ENCODE results near the gene GMNN.
"Not testable (repeated sequence)": the region's sequence is repeated elsewhere in the genome, so short reads cannot be mapped to it uniquely, and the experiment has no call there.

GMNN gene

DNA sequence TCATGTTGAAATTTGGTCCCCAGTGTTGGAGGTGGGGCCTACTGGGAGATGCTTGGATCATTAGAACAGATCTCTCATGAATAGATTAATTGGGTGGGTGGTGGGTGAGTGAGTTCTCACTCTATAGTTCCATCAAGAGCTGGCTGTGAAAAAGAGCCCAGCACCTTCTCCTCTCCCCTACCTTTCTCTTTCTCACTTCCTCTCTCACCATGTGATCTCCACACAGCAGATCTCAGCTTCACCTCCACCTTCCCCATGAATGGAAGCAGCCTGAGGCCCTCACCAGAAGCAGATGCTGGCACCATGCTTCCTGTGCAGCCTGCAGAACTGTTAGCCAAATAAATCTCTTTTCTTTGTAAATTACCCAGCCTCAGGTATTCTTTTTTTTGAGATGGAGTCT lies 12.9 kb upstream of the GMNN start:
- DNase-seq (ENCODE audit: low spot score), result no peak

DNA sequence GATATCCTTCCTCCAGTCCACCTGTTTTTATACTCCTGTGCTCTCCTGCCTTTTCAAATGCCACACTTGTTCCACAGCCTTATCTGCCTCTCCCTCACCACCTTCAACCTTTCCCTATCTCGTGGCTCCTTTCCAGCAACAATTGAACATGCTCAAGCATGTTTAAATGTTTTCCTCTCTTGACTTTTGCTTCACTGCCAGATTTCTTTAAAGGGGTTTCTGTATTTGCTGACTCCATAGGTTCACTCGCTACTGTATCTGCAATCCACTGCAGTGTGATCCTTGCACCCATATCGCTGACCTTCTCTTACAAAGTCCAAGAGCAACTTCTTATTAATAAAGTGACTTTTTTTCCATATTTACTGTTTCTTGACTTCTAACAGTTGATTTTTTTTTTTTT lies 11.2 kb upstream of the GMNN start:
- DNase-seq (ENCODE audit: low spot score), result no peak

DNA sequence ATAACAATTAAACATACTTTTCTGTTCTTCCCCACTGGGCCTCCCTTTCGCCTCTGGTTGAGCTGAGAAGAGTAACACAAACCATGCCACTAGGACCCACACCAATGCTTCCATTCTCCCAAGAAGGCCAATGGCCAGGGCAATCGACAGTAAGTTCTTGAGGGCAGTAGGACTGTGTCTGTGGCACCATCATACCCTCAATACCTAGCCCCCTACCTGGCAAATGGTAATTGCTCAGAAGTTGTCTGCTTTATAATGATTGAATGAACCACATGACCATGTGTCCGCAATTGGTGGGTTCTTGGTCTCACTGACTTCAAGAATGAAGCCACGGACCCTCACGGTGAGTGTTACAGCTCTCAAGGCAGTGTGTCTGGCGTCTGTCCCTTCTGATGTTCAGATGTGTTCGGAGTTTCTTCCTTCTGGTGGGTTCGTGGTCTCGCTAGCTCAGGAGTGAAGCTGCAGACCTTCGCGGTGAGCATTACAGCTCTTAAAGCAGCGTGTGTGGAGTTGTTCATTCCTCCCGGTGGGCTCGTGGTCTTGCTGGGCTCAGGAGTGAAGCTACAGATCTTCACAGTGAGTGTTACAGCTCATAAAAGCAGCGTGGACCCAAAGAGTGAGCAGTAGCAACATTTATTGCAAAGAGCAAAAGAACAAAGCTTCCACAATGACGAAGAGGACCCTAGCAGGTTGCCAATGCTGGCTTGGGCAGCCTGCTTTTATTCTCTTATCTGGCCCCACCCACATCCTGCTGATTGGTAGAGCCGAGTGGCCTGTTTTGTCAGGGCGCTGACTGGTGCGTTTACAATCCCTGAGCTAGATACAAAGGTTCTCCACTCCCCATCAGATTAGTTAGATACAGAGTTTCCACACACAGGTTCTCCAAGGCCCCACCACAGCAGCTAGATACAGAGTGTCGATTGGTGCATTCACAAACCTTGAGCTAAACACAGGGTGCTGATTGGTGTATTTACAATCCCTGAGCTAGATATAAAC lies 9.6 kb upstream of the GMNN start:
- not testable (repeated sequence) for DNase-seq (ENCODE audit: low spot score)

DNA sequence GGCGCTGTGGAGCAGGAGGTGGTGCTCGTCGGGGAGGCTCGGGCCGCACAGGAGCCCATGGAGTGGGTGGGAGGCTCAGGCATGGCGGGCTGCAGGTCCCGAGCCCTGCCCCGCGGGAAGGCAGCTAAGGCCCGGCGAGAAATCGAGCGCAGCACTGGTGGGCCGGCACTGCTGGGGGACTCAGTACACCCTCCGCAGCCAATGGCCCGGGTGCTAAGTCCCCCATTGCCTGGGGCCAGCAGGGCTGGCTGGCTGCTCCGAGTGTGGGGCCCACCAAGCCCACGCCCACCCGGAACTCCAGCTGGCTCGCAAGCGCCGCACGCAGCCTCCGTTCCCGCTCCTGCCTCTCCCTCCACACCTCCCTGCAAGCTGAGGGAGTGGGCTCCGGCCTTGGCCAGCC lies 8.8 kb upstream of the GMNN start:
- DNase-seq (ENCODE audit: low spot score), result not testable (repeated sequence)

DNA sequence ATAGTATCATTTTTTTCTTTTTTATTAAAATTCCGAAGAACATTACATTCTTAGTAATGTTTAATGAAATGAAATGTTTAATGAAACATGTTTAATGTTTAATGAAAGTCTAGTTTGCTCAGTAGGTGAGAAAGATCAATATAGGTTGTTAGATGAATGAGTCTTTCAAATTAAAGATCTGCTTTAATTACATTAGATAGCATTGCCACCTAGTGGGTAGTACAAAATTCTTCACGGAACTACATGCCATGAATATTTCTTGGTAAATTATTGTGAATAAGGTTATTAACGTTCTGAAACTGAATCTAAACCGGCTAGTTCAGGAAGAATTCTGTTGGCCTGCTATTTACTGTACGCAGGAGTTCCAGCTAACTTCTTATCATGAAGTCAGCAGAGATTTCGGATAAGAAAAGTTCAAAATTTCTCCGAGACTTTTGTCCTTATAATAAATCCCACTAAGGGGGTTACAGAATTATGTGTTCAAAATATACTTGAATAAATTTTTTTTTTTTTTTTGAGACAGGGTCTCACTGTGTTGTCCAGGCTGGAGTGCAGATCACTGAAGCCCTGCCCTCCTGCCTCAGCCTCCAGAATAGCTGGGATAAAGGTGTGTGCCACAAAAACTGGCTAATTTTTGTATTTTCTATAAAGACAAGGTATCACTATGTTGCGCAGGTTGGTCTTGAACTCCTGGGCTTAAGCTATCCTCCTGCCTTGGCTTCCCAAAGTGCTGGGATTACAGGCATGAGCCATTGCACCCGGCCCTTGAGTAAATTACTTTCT lies 7.9 kb upstream of the GMNN start:
- no peak for DNase-seq (ENCODE audit: low spot score)

DNA sequence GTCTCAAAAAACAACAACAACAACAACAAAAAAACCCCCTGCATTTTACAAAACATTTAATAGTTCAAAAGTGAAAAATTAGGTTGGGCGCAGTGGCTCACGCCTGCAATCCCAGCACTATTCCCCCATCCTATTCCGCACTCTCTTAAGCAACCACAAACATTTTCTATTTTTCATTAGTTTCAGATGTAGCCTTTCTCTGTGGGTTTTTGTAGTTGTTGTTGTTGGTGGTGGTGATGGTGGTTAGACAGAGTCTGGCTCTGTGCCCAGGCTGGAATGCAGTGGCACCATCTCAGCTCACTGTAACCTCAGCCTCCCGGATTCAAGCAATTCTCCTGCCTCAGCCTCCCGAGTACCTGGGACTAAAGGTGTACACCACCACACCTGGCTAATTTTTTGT lies 6.4 kb upstream of the GMNN start:
- DNase-seq (ENCODE audit: low spot score), result no peak

DNA sequence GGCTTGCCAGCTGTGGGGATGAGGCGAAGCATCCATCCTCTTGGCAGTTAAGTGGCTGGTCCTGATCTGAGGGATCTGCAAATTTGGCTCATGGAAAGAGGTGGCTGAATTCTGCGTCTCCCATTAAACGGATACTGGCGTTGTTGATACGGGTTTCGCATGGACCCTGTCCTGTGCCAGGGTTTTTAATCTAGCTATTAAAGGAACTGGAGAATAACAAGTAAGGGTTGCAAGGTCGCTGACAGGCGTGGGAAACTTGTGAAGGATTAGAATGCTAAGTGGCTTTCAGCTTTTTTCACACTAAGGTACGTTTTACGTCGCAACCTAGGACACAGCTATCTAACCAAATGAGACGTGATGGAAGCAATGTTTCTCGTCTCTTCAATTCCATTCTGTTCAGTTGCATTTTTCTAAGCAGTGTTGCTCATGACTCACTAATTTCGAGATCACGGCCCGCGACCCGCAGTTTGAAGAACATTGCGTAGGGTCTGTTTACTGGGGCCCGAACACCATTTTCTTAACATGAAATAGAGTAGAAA lies 852 bp downstream of the GMNN start:
- no peak for DNase-seq (ENCODE audit: low spot score)

DNA sequence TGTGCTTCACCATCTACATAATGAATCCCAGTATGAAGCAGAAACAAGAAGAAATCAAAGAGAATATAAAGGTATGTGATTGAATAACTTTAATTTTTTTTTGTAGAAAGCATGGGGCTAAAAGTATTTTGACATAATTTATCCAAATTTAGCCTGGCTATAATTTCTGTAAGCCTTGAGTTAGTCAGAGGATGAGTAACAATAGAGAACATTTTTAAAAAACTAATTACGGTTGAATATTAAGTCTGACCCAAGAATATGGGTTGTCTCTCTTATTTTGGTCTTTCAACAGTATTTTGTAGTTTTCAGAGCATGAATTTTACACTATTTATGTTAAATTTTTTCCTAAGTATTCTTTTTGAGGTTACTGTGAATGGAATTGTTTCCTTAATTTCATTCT lies 2.5 kb downstream of the GMNN start:
- no peak for DNase-seq (ENCODE audit: low spot score)

DNA sequence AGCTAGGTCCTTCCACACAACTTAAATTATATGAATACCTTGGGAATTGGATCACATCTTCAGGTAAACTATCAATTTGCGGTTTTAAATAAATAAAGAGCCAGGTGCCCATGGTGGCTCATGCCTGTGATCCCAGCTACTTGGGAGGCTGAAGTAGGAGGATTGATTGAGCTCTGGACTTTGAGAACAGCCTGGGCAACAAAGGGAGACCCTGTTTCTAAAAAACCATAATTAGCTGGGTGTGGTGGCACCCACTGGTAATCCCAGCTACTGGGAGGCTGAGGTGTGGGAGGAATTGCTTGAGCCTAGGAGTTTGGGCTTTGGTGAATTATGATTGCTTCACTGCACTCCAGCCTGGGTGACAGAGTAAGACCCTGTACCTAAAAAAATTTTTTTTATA lies 3.4 kb downstream of the GMNN start:
- no peak for DNase-seq (ENCODE audit: low spot score)

DNA sequence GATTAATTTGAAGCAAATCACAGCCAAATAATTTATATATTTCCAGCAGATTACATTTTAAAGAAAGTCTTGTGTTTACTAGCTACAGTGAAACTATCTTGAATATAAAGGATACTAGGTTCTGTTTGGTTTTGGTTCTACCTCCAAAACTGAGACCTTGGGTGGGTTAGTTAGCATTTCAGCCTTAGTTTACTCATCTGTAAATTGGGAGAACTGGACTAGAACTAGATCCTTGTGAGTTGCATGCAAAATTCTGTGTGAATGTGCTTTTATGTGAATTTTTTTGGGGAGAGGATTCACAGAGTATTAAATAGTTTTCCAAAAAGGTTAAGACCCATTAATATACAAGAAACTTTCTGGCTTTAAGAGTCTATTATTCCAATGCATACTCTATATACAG lies 4.1 kb downstream of the GMNN start:
- no peak for DNase-seq (ENCODE audit: low spot score)

DNA sequence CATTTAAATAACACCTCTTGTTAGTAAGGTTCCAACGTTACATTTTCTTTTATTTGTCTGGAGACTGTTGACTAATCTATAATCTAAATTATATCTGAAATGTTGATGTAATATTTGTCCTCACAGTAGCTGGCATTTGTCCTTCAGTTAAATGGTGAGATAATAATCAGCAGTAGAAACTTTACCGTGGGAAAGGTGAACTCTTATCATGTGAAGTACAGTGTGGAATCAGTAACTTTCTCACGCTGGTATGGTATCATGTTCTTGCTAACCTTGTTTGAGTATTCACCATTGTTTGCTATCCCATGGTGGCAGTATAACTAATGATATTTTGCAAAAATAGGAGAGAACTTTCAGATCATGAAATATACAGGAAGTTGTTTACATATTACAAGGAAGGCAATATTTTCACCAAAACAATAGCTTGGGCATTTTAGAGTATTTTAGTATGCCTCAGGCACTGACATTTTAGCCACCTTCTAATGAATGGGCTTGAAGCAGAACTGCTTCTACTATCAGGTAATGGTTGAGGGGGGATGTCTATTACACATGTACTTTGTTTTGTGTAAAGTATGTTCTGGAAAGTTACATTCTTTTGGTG lies 4.8 kb downstream of the GMNN start:
- no peak for DNase-seq (ENCODE audit: low spot score)

DNA sequence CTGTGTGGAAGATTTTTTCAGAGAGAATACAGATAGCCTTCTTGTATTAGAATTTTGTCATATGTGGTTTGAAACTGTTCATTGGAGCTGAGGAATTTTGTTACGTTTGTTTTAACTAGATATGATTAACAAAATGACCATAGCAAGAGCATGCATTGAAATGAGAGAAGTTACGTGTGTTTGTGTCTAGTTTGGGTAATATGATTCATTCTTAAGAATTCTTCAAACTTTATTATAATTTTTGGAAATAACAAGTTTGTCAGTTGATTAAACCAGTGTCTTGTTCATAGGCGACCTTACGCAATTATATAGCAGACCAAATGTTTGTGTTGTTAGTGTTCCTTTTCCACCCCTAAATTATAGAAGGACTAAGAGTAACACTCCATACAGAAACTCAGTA lies 5.5 kb downstream of the GMNN start:
- no peak for DNase-seq (ENCODE audit: low spot score)

DNA sequence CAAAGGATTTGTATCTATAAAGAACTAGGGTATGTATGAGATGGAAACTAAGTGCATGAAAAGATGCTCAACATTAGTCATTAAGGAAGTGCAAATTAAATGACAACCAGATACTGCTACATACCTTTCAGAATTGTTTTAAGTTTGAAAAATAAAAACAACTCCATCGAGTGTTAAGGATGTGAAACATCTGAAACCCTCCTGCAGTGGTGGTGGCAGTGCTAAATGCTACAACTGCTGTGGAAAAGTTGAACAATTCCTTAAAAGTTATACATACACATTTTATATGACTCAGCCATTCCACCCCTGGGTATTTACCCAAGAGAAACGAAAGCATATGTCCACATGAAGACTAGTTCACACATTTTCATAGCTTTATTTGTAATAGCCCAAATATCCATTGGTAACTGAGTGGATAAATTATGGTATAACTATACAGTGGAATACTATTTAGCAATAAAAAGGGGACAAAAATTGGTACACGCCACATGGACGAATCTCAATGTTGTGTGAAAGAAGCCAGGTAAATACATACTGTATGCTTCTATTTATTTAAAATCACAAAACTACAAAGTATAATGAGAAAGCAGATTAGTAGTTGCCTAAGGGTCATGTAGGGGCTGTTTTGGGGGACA lies 13.4 kb downstream of the GMNN start:
- DNase-seq (ENCODE audit: low spot score), result no peak

DNA sequence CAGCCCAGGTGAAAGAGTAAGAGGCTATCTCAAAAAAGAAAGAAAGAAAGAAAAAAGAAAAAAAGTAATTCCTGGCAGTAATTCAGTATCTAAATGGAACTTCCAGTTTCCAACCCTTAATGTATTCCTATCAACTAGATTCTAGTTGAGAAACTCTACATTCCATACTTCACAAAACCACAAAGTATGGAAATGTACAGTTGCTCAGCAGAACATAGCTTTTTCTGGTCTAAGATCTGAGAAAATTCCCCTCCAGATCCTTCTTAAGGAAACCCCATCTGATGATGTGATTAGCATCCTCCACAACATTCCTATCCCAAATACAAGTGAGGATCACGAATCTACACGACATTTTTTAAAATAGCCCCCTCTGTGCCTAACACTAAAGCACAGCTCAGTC lies 20.4 kb downstream of the GMNN start:
- DNase-seq (ENCODE audit: low spot score), result no peak

DNA sequence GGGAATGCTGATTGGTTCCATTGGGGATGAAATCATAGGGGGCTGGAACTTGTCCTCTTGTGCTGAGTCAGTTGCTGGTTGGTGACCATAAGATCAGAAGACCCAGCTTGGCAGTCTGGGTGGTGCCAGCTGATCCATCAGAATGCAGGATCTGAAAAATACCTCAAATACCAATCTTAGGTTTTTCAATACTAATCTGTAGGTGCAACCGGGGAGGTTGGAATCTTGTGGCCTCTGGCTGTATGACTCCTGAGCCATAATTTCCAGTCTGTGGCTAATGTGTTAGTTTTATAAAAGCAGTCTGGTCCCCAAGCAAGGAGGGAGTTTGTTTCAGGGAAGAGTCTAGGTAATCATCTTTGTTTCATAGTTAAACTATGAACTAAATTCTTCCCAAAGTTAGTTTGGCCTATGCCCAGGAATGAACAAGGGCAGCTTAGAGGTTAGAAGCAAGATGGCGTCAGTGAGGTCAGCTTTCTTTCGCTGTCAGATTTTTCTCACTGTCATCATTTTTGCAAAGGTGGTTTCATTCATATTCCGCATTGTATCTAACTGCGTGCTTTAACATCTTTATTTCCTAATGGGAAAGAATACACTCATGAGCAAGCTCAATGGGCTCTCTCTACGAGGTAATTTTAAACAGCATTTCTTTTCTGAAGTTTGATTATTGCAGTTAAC lies 22.0 kb downstream of the GMNN start:
- DNase-seq (ENCODE audit: low spot score), result no peak

DNA sequence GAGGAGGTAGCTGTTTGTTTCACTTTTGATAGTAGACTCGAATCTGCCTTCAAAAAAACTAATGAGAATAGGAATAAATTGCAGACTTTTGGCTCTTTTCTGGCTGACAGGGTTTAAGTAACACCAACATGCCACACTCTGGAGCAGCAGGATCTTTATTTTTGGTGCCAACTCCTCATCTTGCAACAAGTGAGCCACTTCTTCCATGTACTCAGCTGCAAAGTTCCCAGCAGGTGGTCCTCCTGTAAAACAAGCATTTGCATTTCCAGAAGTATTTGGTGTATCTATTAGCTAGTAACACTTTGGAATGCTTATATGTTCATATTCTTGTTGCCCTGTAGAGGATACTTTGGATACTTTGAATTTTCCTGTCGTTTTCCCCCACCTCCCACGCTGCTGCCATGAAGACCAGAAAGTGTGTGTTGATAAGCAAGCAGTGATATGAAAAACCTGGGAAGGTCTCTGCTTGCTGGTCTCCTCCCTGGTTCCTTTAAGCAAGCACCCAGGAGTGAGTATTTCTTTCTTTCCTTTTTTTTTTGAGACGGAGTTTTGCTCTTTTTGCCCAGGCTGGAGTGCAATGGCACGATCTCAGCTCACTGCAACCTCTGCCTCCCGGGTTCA lies 23.0 kb downstream of the GMNN start:
- no peak for DNase-seq (ENCODE audit: low spot score)

DNA sequence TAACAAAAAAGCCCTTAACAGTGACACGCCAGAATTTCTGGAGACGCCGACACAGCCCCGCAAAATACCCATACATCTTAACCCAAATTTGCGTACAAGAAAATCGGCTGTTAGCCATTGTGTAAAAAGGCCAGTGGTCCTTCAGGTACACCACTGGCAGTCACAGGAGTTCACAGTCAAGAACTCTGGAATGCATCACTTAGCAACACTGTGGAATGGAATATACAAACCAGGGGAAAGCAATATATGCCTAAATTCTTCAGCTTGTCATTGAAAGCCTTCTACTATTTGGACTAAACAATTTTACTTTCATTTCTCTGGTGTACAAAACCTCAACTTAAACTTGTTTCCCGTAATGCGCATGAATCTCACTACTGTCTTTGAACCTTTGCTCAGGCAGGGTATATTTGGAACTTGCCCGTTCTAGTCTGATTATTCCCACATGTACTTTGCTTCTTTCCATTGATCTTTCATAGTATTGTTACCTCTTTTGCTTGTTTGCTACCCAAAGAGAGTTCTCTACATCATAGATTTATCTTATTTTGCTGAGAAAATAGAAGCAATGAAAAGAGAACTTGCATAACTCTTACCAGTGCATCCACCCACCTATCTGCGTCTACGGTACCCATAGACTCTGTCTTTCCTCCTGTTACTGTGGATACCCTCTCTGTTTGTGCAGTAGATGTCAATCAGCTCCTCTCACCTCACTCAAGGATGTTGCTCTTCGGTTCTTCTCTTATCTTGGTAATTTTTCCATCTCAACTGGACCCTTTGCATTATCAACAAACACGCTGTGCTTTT lies 24.2 kb downstream of the GMNN start, which contains the start of gene ARMH2:
Gene ARMH2, minus strand, starts transcription at position 178 of the 801 bp plus-strand sequence. Its CDS starts 60 bp downstream, at position 118.
- DNase-seq (ENCODE audit: low spot score), result no peak

DNA sequence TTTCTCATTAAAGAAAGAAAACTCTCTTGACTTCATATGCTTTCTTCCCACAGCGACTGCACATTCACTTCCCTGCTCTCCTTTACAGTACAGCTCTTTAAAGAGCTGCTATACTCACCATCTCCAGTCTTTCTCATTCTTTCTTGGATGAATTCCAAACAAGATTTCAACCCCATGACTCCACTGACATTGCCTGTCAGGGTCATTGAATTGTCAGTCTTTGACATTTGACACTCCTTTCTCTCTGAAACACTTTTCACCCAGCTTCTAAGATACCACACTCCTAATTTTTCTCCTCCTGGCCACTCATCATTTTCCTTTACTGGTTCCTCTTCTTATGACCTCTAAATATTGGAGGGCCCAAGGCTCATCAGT lies 24.8 kb downstream of the GMNN start:
- DNase-seq (ENCODE audit: low spot score), result no peak

DNA sequence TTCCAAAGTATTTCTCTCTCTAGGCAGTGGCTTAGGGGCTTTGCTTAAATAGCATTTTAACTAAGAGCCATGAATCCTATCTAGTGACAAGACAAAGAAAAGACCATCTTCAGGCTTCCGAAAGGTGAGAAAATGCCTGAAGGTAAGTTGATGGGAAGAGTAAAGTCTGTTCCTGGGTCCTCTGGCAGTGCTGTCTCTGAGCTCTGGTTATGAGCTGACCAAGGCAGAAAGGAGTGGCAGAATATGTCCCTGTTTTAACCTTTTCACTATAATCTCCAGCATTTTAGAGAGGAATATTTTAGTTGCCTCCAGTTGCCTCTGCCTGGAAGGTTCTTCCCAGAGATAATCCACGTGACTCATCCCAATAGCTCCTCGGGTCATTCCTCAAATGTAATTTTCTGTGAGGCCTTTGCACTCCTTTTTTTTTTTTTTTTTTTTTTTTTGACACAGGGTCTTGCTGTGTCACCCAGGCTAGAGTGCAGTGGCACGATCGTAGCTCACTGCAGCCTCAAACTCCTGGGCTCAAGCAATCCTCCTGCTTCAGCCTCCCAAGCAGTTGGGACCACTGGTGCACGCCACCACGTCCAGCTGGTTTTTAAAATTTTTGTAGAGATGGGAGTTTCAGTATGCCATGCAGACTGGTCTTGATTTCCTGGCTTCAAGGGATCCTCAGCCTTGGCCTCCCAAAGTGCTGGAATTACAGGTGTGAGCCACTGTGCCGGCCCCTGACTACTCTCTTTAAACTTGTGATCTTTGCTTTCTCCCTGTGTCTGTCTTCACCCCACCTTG lies 27.7 kb downstream of the GMNN start:
- DNase-seq (ENCODE audit: low spot score), result no peak

All from D341Med (cell line).